ENCODE results near the gene HDAC2. TPM values are rescaled to one million over a fixed set of nuclear protein-coding genes. Genes with fewer than 3 reads are reported as not detected.
"Not testable (repeated sequence)": the region's sequence is repeated elsewhere in the genome, so short reads cannot be mapped to it uniquely, and the experiment has no call there.

HDAC2 gene
- total RNA-seq (2014; rRNA removed) = 55.3 and 66.1 TPM in 2 replicates
- Bru-seq, nascent RNA = percentile 83 among the genes with signal in this experiment
- BruChase-seq, experiment 1, labeled RNA remaining after a 6-hour chase = percentile 86 among the genes with signal in this experiment
- percentile 85 among the genes with signal in this experiment for BruChase-seq, experiment 2, labeled RNA remaining after a 2-hour chase
- long read RNA-seq, full-length matches to known transcripts = 143 of 175 reads
- long read RNA-seq, partial matches to known transcripts = 22 of 175 reads
- long read RNA-seq, other reads (novel, unspliced or antisense) = 10 of 175 reads

DNA sequence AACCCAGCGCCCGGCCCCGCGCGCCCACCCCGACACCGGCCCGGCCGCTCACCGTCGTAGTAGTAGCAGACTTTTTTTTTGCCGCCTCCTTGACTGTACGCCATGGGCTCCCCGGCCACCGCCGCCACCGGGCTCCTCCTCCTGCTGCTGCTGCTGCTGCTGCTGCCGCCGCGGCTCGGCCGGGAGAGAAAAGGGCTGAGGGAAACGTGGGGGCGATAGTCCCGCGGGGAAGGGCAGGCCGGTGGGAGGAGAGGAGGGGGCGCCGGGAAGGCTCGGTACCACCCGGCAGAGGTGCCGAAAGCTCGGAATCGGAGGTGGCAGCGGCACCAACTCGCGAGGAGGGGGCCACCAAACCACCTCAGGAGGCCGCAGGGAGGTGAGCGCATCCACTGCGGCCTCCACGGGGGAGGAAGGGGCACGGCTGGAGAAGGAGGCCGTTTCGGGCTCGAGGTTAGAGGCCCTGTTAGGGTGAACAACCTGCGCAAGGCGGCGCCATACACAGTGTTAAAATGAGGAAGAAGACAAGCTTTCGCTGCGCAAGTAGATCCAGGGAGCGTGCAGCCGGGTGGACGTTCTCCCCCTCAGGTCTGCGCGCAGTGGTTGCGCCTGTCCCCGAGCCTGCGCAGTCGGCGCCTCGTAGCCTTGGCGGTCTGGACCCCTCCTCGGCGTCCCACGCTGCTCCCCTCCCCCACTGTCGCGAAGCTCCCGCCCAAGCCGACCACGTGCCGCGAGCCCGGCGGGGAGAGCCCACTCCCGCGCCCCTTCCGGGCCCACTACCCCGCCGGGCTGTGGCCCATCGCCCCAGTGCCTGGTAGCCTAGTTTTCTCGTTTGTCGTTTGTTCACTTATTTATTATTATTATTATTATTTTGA lies at the start of gene HDAC2:
Gene HDAC2 (minus strand): TSS at position 344 of the 872 bp plus-strand sequence. CDS start 240 bp downstream, at position 104.
- peak within 1 kb of the TSS; percentile 97 for H2AFZ ChIP-seq (ENCODE audit: low read length)

DNA sequence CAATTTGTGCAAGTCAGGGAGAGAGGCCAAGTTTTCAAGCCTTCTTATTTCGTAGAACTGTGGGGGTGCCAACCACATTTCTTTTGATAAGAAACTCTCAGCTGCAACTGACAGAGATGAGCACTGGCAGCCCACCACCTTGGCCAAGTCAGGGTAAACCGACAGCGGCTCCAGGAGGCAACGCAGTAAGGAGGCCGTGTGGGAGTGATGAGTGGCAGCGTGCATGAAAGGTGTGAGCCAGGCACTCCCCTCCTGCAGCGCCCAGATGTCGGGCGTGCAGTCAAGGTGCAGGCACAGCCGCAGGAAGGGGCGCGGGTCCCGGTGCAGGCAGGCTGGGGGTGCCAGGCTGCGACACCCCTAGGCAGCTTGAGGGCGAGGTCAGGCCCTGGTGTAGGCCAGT lies 49.2 kb upstream of the HDAC2 start:
- Histone ChIP-seq H3K27ac (ENCODE audit: low read length) (no peak overlapping the region), H3K9me2 (replicated peaks; ENCODE audit: low read length) (no peaks in the 10 kb centered on the region), H3K79me2 (ENCODE audit: low read length) (no peaks in the 10 kb centered on the region), H2AFZ (ENCODE audit: low read length) (no peak overlapping the region), H3K4me2 (ENCODE audit: low read length) (no peak overlapping the region), H3K27me3 (ENCODE audit: low read length) (no peaks in the 10 kb centered on the region), H3K36me3 (ENCODE audit: low read depth, low read length) (no peaks in the 10 kb centered on the region), H3K9me3 (ENCODE audit: low read length) (no peaks in the 10 kb centered on the region), H3F3A (ENCODE audit: low read length, unreplicated experiment) (no peaks in the 10 kb centered on the region), H4K20me1 (ENCODE audit: low read length) (no peaks in the 10 kb centered on the region), H3K4me1 (ENCODE audit: insufficient read depth, low read length) (peaks cover 21% of the 10 kb centered on the region), H3K4me3 (ENCODE audit: low read length) (no peak overlapping the region), H3K9ac (ENCODE audit: low read length) (no peak overlapping the region)
- no peak for TF ChIP-seq EZH2phosphoT487 (IDR thresholded peaks at IDR 0.05; ENCODE audit: borderline replicate concordance, low read length)
- TF ChIP-seq, protein P1, sequence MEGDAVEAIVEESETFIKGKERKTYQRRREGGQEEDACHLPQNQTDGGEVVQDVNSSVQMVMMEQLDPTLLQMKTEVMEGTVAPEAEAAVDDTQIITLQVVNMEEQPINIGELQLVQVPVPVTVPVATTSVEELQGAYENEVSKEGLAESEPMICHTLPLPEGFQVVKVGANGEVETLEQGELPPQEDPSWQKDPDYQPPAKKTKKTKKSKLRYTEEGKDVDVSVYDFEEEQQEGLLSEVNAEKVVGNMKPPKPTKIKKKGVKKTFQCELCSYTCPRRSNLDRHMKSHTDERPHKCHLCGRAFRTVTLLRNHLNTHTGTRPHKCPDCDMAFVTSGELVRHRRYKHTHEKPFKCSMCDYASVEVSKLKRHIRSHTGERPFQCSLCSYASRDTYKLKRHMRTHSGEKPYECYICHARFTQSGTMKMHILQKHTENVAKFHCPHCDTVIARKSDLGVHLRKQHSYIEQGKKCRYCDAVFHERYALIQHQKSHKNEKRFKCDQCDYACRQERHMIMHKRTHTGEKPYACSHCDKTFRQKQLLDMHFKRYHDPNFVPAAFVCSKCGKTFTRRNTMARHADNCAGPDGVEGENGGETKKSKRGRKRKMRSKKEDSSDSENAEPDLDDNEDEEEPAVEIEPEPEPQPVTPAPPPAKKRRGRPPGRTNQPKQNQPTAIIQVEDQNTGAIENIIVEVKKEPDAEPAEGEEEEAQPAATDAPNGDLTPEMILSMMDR (conservative IDR thresholded peaks at IDR 0.05; ENCODE audit: low read depth, low read length) = no peak
- no peak for TF ChIP-seq EZH2 (IDR thresholded peaks at IDR 0.05; ENCODE audit: low read length, unreplicated experiment)
- ChIA-PET CTCF (no interaction called here), POLR2A (ENCODE audit: unreplicated experiment) (no interaction called here)
- DNase-seq = no peak
- ATAC-seq = no peak
- no TSS peak for BruUV-seq (replicated peaks)
- intact Hi-C loops (cut with micrococcal nuclease) = no loop called here

More for the DNA sequence above, at the start of gene HDAC2:
- intact Hi-C loops (cut with micrococcal nuclease) = no loop called here
- H3K79me2 ChIP-seq (ENCODE audit: low read length) = peaks cover 50% of the 10 kb centered on the region
- no peaks in the 10 kb centered on the region for H3K9me3 ChIP-seq (ENCODE audit: low read length)
- TF ChIP-seq EZH2 (IDR thresholded peaks at IDR 0.05; ENCODE audit: low read length, unreplicated experiment) (no peak), EZH2phosphoT487 (IDR thresholded peaks at IDR 0.05; ENCODE audit: borderline replicate concordance, low read length) (no peak)
- TF ChIP-seq, protein P1 (conservative IDR thresholded peaks at IDR 0.05; ENCODE audit: low read depth, low read length) = no peak
- no peaks in the 10 kb centered on the region for H3K36me3 ChIP-seq (ENCODE audit: low read depth, low read length)
- peak within 1 kb of the TSS; percentile 91 for H3K9ac ChIP-seq (ENCODE audit: low read length)
- no peaks in the 10 kb centered on the region for H3K9me2 ChIP-seq (replicated peaks; ENCODE audit: low read length)
- peak within 1 kb of the TSS; percentile 56 for H3K27ac ChIP-seq (ENCODE audit: low read length)
- peak; percentile 68 for DNase-seq
- H3K27me3 ChIP-seq (ENCODE audit: low read length) = no peaks in the 10 kb centered on the region
- peaks cover 9% of the 10 kb centered on the region for H3K4me1 ChIP-seq (ENCODE audit: insufficient read depth, low read length)
- H4K20me1 ChIP-seq (ENCODE audit: low read length) = peaks cover 36% of the 10 kb centered on the region
- no TSS peak for BruUV-seq (replicated peaks)
- no peaks in the 10 kb centered on the region for H3F3A ChIP-seq (ENCODE audit: low read length, unreplicated experiment)
- H3K4me2 ChIP-seq (ENCODE audit: low read length) = peak within 1 kb of the TSS; percentile 94
- peak within 1 kb of the TSS; percentile 99 for H3K4me3 ChIP-seq (ENCODE audit: low read length)
- ChIA-PET POLR2A (ENCODE audit: unreplicated experiment) (interaction anchor here (0.6 to 0.7 kb wide), 2 partner anchors 24 to 270 kb away, joined by 3 to 5 read pairs; no protein-coding TSS in a partner anchor), CTCF (no interaction called here)
- ATAC-seq = peak; percentile 76

DNA sequence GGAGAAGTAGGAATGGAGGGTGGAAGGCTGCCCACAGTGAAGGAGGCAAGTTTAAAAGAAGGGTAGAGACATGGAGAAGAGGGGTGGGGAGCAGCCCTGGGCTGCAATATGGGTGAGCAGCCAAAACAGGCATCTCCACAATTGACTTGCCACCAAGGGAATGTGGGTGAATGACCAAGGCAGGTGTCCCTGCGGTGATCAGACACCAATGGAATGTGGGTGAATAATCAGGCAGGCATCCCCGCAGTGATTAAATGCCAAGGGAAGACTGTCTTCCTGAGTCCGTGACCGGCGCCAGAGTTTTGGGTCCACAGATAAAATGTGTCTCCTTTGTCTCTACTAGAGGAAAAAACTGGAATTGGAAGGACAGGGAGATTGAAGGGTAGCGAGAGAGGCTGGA lies 46.2 kb upstream of the HDAC2 start:
- Histone ChIP-seq H3K4me2 (ENCODE audit: low read length) (peak overlapping the region; percentile 67), H3K4me1 (ENCODE audit: insufficient read depth, low read length) (peaks cover 21% of the 10 kb centered on the region), H2AFZ (ENCODE audit: low read length) (peak overlapping the region; percentile 30; the same call in 1 of the 2 replicates), H3K4me3 (ENCODE audit: low read length) (peak overlapping the region; percentile 24; the same call in 1 of the 2 replicates), H3K27ac (ENCODE audit: low read length) (peak overlapping the region; percentile 23; the same call in 1 of the 2 replicates)
- H3K9ac ChIP-seq (ENCODE audit: low read length); H4K20me1 ChIP-seq (ENCODE audit: low read length); H3F3A ChIP-seq (ENCODE audit: low read length, unreplicated experiment); H3K27me3 ChIP-seq (ENCODE audit: low read length); H3K9me3 ChIP-seq (ENCODE audit: low read length); POLR2A ChIA-PET (ENCODE audit: unreplicated experiment); BruUV-seq (replicated peaks); CTCF ChIA-PET; H3K79me2 ChIP-seq (ENCODE audit: low read length); H3K9me2 ChIP-seq (replicated peaks; ENCODE audit: low read length); H3K36me3 ChIP-seq (ENCODE audit: low read depth, low read length): not testable (repeated sequence)
- ATAC-seq (peak; percentile 31; the same call in 1 of the 2 replicates), DNase-seq (peak; percentile 91)
- intact Hi-C loops (cut with micrococcal nuclease) = loop anchor here (1.0 to 5.0 kb wide), 2 partner anchors 20 to 35 kb away; no protein-coding TSS in a partner anchor

DNA sequence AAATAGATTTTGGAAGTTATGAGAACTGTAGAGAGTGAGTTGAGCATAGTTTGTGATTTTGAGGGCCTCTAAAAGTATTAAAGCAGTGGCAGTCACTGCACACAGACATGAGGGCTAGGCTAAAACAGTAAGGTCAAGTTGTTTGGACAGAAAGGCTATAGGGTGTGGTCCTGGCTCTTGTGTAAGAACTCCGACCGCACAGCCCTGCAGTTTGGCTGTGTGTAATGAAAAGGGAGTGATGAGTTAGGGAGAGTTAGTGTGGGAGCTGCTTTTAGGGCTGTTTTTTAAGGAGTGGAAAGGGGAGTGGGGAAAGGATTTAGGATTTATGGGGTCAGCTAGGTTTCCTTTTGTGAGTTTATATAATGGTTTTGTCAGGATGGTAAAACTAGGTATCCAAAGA lies 43.2 kb upstream of the HDAC2 start:
- POLR2A ChIA-PET (ENCODE audit: unreplicated experiment); H3K9ac ChIP-seq (ENCODE audit: low read length); BruUV-seq (replicated peaks); CTCF ChIA-PET; H3K9me2 ChIP-seq (replicated peaks; ENCODE audit: low read length); H3F3A ChIP-seq (ENCODE audit: low read length, unreplicated experiment); H3K79me2 ChIP-seq (ENCODE audit: low read length); intact Hi-C loops (cut with micrococcal nuclease); H3K27ac ChIP-seq (ENCODE audit: low read length); H2AFZ ChIP-seq (ENCODE audit: low read length); H4K20me1 ChIP-seq (ENCODE audit: low read length); H3K27me3 ChIP-seq (ENCODE audit: low read length); H3K36me3 ChIP-seq (ENCODE audit: low read depth, low read length); H3K9me3 ChIP-seq (ENCODE audit: low read length); ATAC-seq; H3K4me3 ChIP-seq (ENCODE audit: low read length); H3K4me2 ChIP-seq (ENCODE audit: low read length); DNase-seq: not testable (repeated sequence)
- peaks cover 25% of the 10 kb centered on the region for H3K4me1 ChIP-seq (ENCODE audit: insufficient read depth, low read length)

Data from PC-3 (cell line).